Measurements from ENCODE around the gene MON1A.
"Not testable (repeated sequence)": the region's sequence is repeated elsewhere in the genome, so short reads cannot be mapped to it uniquely, and the experiment has no call there.

Gene MON1A

DNA sequence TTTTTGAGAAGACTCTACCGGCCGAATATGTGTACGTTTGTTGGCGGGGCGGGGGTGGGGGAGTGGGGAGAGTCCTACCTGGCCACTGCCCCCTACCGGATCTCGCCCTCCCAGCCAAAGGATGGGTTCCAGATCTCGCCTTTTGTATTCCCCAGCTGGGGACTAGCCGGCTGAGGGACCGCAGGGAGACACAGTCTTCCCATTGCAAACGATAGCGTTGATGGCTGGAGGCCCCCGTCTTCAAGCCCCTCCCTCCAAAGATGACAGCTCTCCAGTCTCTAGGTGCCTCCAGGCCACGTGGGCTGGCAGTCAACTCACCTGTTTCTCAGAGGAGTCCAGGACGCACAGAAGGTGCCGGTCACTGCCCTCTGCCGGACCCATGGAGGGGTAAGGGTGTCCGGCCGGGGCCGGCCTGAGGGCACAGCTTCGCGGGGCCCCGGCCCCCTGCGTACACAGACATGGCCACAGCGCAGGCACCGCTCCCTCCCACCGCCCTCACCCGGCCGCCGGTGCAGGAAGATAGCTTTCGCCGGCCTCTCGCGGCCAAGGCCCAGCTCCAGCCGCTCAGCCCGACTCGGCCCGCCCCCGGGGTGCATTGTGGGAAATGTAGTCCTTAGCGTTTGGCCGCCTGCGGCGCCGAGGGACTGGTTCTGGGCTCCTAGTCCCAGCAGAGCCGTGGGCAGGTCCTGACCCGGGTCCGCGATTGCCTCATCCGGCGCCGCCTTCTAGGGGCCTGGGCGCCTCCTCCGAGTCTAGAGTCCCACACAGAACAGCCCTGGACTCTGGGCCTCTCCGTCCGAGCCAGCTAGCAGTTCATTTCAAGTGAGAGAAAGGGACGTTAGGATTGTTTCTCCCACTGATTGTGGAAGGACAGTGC, at the start of gene MON1A:
MON1A (minus strand) TSS at position 521 of the 877 bp plus-strand sequence. CDS start 16,465 bp downstream, outside the sequence.
- peak; percentile 31 for DNase-seq

DNA sequence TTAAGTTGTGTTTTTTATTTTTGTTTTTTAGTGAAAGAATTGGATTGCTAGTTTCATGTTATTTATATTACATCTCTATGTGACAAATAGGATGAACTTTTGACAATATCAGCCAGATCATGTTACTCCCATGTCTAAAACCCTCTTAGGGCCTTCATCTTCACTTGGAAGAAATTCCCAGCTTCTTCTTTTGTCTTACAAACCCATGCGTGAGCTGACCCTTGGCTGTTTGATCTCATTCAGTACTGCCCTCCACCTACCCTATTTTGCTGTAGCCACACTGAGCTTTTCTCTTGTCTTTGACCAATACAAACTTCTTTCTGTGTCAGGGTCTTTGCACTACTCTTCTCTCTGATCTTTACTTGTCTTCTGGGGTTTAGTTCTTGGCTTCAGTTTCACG, 47.3 kb upstream of the MON1A start:
- no peak for DNase-seq

- no peak for DNase-seq
Observed at GRCh38 chr3:49972656-49973055, 43.0 kb upstream of the MON1A start.

DNA sequence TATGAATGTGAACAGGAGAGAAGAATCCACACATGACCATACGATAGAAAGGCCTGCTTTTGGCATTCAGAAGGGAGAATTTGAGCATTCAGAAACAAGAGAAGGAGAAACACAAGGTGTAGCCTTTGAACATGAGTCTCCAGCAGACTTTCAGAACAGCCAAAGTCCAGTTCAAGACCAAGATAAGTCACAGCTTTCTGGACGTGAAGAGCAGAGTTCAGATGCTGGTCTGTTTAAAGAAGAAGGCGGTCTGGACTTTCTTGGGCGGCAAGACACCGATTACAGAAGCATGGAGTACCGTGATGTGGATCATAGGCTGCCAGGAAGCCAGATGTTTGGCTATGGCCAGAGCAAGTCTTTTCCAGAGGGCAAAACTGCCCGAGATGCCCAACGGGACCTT, 38.7 kb upstream of the MON1A start:
- no peak for DNase-seq

GRCh38 chr3:49967291-49967690, 37.7 kb upstream of the MON1A start:
- DNase-seq = no peak

DNA sequence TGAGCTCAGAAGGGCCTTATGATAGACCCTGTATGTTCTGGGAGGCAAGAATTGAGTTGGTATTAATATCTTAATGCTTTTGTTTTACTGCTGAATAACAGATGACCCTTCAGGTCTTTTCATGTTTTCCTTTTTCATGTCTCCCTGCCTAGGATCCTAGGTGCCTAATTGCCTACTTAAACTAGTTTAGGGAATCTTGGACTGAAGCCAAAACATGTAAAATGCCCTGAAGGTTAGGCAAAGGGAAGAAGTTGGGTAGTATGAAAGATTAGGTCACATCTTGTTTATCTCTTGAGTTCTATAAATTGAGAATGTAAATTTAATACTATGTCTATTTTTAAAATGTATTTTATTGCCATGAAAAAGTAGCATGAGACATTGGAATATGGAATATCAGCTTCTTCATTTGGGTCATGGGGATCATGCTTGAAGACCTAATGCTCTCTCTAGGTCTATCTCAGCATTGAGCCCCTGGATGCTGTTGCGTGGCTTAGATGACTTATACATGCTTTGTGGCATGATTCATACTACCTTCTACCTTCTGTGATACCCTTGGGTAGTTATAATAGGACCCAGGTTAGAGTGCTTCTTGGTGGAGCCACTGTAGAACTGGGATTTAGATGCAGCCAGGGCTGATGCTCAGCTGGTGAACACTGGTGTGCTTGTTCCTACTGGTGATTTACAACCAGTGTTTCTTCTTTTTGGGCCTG, 36.8 kb upstream of the MON1A start:
- no peak for DNase-seq

GRCh38 chr3:49955636-49956035, 26.0 kb upstream of the MON1A start:
- no peak for DNase-seq

GRCh38 chr3:49952924-49953323, 23.3 kb upstream of the MON1A start:
- no peak for DNase-seq

DNA sequence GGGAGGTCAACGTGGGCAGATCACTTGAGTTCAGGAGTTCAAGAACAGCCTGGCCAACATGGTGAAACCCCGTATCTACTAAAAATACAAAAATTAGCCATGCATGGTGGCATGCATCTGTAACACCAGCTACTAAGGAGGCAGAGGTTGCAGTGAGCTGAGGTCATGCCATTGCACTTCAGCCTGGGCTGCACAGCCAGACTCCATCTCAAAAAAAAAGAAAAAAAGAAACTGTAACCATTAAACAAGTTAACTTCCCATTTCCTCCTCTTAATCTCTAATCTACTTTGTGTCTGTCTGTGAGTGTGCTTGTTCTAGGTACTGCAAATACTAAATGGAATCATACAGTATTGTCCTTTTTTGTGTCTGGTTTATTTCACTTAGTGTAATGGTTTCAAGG, 13.0 kb upstream of the MON1A start:
- no peak for DNase-seq

GRCh38 chr3:49940667-49941249, 11.1 kb upstream of the MON1A start:
- DNase-seq = no peak

GRCh38 chr3:49939858-49940666, 10.5 kb upstream of the MON1A start, which contains the start of gene RBM6:
TSS of gene RBM6 (plus strand) at chr3:49940150. CDS start at chr3:49962642, 22,492 bp downstream.
- DNase-seq = peak; percentile 84

DNA sequence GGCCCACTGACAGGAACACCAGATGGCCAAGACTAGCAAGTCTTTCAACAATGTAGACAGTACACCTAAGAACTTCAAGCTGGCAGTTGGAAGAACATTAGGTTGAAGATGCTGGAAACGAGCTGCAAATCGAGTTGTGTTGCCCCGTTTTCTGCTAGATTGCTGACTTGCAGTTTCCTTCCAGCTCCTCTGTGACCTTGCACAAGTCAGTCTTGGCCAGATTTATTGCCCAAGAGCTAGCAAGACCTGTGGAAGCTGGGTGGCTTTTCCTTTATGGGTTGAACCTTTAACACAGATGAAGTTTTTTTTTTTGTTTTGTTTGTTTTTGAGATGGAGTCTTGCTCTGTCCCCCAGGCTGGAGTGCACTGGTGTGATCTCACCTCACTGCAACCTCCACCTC, 7.5 kb upstream of the MON1A start:
- DNase-seq = no peak

DNA sequence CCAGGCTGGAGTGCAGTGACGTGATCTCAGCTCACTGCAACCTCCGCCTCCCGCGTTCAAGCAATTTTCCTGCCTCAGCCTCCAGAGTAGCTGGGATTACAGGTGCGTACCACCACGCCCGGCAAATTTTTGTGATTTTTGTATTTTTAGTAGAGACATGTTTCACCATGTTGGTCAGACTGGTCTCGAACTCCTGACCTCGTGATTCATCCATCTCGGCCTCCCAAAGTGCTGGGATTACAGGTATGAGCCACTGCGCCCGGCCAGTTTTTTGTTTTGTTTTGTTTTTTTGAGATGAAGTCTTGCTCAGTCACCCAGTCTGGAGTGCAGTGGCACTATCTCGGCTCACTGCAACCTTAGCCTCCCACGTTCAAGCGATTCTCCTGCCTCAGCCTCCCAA, 2.7 kb upstream of the MON1A start:
- not testable (repeated sequence) for DNase-seq

- DNase-seq = peak; percentile 34
Observed at GRCh38 chr3:49930922-49931321, 1.3 kb upstream of the MON1A start.

- DNase-seq = no peak
Observed at GRCh38 chr3:49930168-49930690, 618 bp upstream of the MON1A start.

- no peak for DNase-seq
Observed at GRCh38 chr3:49928481-49929017, 1.1 kb downstream of the MON1A start.

- no peak for DNase-seq
Observed at GRCh38 chr3:49927798-49928197, 1.8 kb downstream of the MON1A start.

DNA sequence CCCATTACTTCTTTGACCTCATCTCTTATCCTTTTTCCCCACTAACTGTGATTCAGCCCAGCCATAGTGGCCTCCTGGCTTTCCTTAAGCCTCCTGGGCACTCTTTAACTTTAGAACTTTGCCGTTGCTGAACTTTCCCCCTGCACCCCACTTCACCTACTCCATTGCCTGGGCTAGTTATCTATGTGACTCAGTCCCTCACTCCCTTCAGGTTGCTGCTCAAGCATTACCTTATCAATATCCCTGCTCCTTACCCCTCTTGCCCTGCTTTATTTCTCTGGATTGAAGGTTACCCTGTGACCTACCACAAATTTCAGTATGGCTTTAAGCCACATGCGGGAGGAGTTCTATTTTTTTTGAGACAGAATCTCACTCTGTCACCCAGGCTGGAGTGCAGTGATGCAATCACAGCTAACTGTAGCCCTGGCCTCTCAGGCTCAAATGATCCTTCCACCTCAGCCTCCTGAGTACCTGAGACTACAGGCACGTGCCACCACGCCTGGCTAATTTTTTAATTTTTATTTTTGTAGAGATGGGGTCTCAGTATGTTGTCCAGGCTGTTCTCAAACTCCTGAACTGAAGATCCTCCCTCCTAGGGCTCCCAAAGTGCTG, 3.4 kb downstream of the MON1A start:
- DNase-seq = no peak

DNA sequence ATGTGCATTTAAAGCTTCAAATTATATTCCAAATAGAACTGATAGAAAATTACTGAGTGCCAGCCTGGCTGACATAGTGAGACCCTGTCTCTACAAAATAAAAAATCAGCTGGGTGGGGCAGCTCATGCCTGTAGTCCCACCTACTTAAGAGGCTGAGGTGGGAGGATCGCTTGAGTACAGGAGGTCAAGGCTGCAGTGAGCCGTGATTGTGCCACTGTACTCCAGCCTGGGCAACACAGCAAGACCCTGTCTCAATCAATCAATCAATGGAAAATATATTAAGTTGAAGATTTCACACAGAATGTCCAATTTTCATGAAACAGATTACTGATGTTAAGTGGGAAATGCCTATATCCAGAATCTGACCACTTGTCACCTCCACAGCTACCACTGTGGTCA, 4.1 kb downstream of the MON1A start:
- no peak for DNase-seq

- no peak for DNase-seq
Observed at GRCh38 chr3:49924683-49925082, 4.9 kb downstream of the MON1A start.

DNA sequence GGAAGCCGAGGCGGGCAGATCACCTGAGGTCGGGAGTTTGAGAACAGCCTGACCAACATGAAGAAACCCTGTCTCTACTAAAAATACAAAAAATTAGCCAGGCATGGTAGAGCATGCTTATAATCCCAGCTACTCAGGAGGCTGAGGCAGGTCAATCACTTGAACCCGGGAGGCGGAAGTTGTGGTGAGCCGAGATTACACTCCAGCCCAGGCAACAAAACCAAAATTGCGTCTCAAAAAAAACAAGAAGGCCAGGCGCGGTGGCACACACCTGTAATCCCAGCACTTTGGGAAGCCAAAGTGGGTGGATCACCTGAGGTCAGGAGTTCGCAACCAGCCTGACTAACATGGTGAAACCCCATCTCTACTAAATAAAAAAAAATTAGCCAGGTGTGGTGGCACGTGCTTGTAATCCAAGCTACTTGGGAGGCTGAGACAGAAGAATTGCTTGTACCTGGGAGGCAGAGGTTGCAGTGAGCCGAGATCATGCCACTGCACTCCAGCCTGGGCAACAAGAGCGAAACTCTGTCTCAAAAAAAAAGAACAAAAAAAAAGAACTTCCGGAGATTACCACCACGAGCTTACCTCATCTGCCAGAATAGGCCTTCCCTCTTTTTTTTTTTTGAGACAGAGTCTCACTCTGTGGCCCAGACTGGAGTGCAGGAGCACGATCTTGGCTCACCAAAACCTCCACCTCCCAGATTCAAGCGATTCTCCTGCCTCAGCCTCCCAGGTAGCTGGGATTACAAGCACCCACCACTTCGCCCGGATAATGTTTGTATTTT, 11.6 kb downstream of the MON1A start:
- not testable (repeated sequence) for DNase-seq
